ENCODE results near the gene PRAC1.

- TF ChIP-seq, protein P1, sequence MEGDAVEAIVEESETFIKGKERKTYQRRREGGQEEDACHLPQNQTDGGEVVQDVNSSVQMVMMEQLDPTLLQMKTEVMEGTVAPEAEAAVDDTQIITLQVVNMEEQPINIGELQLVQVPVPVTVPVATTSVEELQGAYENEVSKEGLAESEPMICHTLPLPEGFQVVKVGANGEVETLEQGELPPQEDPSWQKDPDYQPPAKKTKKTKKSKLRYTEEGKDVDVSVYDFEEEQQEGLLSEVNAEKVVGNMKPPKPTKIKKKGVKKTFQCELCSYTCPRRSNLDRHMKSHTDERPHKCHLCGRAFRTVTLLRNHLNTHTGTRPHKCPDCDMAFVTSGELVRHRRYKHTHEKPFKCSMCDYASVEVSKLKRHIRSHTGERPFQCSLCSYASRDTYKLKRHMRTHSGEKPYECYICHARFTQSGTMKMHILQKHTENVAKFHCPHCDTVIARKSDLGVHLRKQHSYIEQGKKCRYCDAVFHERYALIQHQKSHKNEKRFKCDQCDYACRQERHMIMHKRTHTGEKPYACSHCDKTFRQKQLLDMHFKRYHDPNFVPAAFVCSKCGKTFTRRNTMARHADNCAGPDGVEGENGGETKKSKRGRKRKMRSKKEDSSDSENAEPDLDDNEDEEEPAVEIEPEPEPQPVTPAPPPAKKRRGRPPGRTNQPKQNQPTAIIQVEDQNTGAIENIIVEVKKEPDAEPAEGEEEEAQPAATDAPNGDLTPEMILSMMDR (IDR thresholded peaks at IDR 0.05): no peak
- TF ChIP-seq EZH2 (IDR thresholded peaks at IDR 0.05; ENCODE audit: borderline replicate concordance, insufficient read depth, low read depth, low read length, poor library complexity, severe bottlenecking): no peak
Observed at GRCh38 chr17:48733632-48734328, 11.5 kb upstream of the PRAC1 start.
